ENCODE measurements around the gene ARRB1. TPM values are rescaled to one million over a fixed set of nuclear protein-coding genes. Genes with fewer than 3 reads are reported as not detected.

The ARRB1 gene
- total and polyA plus RNA-seq, 4 donors, result 39.8 to 145 (median 55.2) TPM

DNA sequence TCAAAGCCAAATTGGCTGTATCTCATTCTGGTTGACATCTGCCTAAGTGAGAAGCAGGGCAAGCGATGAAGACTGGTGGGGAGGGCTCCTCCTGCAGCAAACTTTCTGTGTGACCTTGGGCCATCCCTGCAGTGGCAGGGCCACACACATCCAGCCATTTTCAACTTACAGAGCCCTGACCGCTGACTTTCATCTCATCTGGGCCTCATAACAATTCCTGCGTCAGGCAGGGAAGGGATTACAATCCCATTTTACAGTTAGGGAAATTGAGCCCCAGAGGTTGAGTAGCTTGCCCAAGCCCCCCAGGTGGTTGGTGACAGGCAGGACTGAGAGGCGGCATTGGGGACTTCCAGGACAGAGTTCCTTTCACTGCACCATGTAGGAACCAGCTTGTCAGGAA lies 89.0 kb downstream of the ARRB1 start:
- DNase-seq, result no peak
- ATAC-seq (ENCODE audit: insufficient read depth, low FRiP score), result no peak
- peaks cover 0 to 4% (median 0%) of the 10 kb centered on the region in 5 donors for H3K4me1 ChIP-seq (ENCODE audit: control insufficient read depth in 5 of 5, insufficient read depth in 5 of 5, low read length in 5 of 5)
- TF ChIP-seq, protein P1, sequence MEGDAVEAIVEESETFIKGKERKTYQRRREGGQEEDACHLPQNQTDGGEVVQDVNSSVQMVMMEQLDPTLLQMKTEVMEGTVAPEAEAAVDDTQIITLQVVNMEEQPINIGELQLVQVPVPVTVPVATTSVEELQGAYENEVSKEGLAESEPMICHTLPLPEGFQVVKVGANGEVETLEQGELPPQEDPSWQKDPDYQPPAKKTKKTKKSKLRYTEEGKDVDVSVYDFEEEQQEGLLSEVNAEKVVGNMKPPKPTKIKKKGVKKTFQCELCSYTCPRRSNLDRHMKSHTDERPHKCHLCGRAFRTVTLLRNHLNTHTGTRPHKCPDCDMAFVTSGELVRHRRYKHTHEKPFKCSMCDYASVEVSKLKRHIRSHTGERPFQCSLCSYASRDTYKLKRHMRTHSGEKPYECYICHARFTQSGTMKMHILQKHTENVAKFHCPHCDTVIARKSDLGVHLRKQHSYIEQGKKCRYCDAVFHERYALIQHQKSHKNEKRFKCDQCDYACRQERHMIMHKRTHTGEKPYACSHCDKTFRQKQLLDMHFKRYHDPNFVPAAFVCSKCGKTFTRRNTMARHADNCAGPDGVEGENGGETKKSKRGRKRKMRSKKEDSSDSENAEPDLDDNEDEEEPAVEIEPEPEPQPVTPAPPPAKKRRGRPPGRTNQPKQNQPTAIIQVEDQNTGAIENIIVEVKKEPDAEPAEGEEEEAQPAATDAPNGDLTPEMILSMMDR (IDR thresholded peaks at IDR 0.05; ENCODE audit: control extremely low read depth, extremely low read depth), result no peak
- no peaks in the 10 kb centered on the region for H3K9me3 ChIP-seq (ENCODE audit: control insufficient read depth in 4 of 4, insufficient read depth in 3 of 4, low read length in 3 of 4)
- peaks cover 0 to 19% (median 7%) of the 10 kb centered on the region in 4 donors for H3K36me3 ChIP-seq (ENCODE audit: control insufficient read depth in 4 of 4, insufficient read depth in 4 of 4, low read length in 4 of 4)
- 86 to 92% methylated on average over 4 of the region's 4 CpGs for WGBS, 2 donors
- H3K9ac ChIP-seq (ENCODE audit: insufficient read depth in 1 of 2, low read length in 2 of 2), result no peak overlapping the region
- no peak overlapping the region for H3K27ac ChIP-seq (ENCODE audit: low read depth in 1 of 2, low read length in 1 of 2)
- H3K4me3 ChIP-seq, result no peak overlapping the region
- H3K27me3 ChIP-seq (ENCODE audit: control insufficient read depth in 3 of 3, insufficient read depth in 3 of 3, low read length in 2 of 3), result no peaks in the 10 kb centered on the region

DNA sequence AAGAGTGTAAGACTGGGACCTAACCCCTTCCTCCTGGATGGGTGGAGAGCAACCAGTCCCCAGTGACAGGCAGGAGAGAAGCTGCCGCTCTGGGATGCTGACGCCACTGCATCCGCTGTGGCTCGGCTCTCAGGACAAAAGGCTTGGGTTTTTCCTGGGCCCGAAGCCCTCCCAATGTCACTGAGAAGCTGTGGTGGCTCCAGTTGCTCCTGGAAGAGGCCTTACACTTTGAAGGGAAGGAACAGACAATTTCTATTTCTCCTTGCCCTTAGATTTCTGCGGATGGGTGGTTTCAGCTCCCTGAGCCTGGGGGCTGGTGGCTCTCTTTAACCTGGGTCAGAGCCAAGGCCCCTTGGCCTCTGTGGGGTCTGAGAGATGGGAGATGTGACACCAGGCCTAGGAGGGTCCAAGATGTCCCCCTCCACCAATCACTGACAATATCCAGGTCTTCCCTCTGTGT lies 89.5 kb downstream of the ARRB1 start:
- Histone ChIP-seq H3K4me3 (no peak overlapping the region), H3K4me1 (ENCODE audit: control insufficient read depth in 5 of 5, insufficient read depth in 5 of 5, low read length in 5 of 5) (peaks cover 0 to 4% (median 0%) of the 10 kb centered on the region in 5 donors), H3K27me3 (ENCODE audit: control insufficient read depth in 3 of 3, insufficient read depth in 3 of 3, low read length in 2 of 3) (peaks cover 0 to 3% (median 0%) of the 10 kb centered on the region in 3 donors), H3K27ac (ENCODE audit: low read depth in 1 of 2, low read length in 1 of 2) (no peak overlapping the region), H3K9me3 (ENCODE audit: control insufficient read depth in 4 of 4, insufficient read depth in 3 of 4, low read length in 3 of 4) (no peaks in the 10 kb centered on the region), H3K9ac (ENCODE audit: insufficient read depth in 1 of 2, low read length in 2 of 2) (no peak overlapping the region), H3K36me3 (ENCODE audit: control insufficient read depth in 4 of 4, insufficient read depth in 4 of 4, low read length in 4 of 4) (peaks cover 0 to 15% (median 7%) of the 10 kb centered on the region in 4 donors)
- ATAC-seq (ENCODE audit: insufficient read depth, low FRiP score) (no peak), DNase-seq (peak in 1 of 3 donors; percentile 10)
- TF ChIP-seq, protein P1 (IDR thresholded peaks at IDR 0.05; ENCODE audit: control extremely low read depth, extremely low read depth), result no peak
- WGBS, 2 donors, result 76 to 78% methylated on average over 6 of the region's 6 CpGs

DNA sequence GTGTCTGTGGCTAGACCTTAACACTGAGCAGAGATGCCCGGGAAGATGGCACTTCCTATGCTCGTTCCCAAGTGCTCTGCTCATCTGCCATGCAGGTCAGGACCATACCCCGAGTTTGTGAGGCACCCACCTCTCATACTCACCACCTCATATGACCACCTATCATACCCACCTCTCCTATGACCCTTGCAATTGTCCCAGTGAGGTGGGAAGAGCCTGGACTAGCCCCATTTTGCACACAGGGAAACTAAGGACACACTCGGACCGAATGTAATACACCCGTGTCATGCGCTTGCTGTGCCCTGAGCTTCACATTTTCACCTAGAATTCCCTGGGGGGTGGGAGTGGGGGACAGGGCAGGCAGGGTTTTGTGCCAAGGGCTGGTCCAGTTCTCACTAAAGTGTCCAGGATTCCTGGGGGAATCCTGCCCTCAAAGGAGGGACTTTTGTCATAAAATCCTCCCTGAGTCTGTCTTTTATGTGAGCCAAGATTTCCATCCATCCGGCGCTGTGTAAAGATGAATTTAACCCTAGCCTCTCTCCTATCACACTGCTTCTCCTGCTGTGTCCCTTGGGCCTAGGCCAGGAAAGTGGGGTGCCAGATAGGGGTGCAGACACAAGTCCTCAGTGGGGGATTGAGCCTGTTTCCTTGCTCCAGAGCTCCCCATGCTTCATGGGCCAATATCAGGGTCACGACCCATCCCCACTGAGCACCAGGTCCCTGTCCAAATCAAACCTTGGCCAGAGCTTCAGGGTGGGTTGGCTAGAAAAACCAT lies 90.9 kb downstream of the ARRB1 start:
- H3K9ac ChIP-seq (ENCODE audit: insufficient read depth in 1 of 2, low read length in 2 of 2), result no peak overlapping the region
- ATAC-seq (ENCODE audit: insufficient read depth, low FRiP score) (no peak), DNase-seq (peak in 2 of 3 donors; percentile 16)
- WGBS, 2 donors, result 57 to 63% methylated on average over 10 of the region's 10 CpGs
- H3K4me1 ChIP-seq (ENCODE audit: control insufficient read depth in 5 of 5, insufficient read depth in 5 of 5, low read length in 5 of 5), result peaks cover 0 to 4% (median 0%) of the 10 kb centered on the region in 5 donors
- peaks cover 0 to 4% (median 2%) of the 10 kb centered on the region in 4 donors for H3K36me3 ChIP-seq (ENCODE audit: control insufficient read depth in 4 of 4, insufficient read depth in 4 of 4, low read length in 4 of 4)
- H3K27me3 ChIP-seq (ENCODE audit: control insufficient read depth in 3 of 3, insufficient read depth in 3 of 3, low read length in 2 of 3), result peaks cover 0 to 3% (median 0%) of the 10 kb centered on the region in 3 donors
- H3K9me3 ChIP-seq (ENCODE audit: control insufficient read depth in 4 of 4, insufficient read depth in 3 of 4, low read length in 3 of 4), result no peaks in the 10 kb centered on the region
- H3K27ac ChIP-seq (ENCODE audit: low read depth in 1 of 2, low read length in 1 of 2), result no peak overlapping the region
- TF ChIP-seq, protein P1 (IDR thresholded peaks at IDR 0.05; ENCODE audit: control extremely low read depth, extremely low read depth), result no peak
- H3K4me3 ChIP-seq, result no peak overlapping the region
